D341Med (cell line): ENCODE data around the gene PRPF4.
A peak's percentile ranks its signal among the peaks of the same experiment; 100 is the strongest.
"Not testable (repeated sequence)": the region's sequence is repeated elsewhere in the genome, so short reads cannot be mapped to it uniquely, and the experiment has no call there.

ENCODE experiments used
- DNase-seq: peaks from one replicate; pipeline ENCODE4 v3.0.0; 2012; ENCODE audit warnings: low spot score

PRPF4 gene

GRCh38 chr9:113275157-113276131 lies at the start of gene PRPF4, which contains the start of gene CDC26:
PRPF4 (plus strand) TSS chr9:113275658; CDS start chr9:113275744, 86 bp downstream.
CDC26 (minus strand) TSS chr9:113275572; CDS start chr9:113272507, 3,065 bp downstream.
- peak; percentile 97 for DNase-seq

DNA sequence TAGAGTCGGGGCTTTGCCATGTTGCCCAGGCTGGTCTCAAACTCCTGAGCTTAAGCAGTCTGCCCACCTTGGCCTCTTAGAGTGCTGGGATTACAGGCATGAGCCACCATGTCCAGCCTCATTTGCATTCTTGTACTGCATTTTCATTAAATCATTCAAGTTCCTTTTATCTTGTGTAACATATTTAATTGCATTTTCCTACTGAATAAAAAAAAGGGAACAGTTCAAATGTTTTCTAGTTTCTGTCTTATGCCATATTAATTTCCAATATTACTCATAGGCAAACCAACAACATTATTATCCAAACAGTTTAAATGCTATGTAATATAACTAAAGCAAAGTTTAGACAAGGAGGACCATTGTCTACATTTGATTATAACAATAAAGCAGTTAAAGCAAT lies 48.0 kb upstream of the PRPF4 start:
- DNase-seq, result no peak

DNA sequence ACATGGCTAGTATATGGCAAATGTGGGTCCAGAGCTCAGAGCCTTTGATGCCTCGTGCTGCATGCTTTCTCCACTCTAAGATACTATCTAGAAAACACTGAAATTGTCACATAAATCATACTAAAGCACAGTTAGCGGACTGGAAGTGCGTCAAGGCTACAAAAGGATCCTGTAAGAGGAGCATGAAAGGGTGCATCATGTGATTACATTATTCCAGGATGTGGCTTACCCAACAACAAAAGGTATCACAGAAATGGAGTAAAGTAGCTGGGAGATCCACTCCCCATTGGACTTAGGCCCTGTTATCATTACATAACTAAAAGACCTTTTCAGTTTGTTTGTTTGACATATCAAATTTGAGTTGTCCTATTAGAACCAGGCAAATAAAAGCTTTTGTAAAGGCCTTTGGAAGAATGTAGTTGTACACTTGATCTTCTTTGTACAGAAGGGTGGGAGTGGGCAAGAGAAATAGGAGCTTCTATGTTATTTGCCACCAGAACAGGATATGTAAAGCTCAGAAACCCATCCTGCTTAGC lies 47.3 kb upstream of the PRPF4 start:
- no peak for DNase-seq

GRCh38 chr9:113231701-113232100 lies 43.8 kb upstream of the PRPF4 start:
- DNase-seq, result no peak

- DNase-seq, result not testable (repeated sequence)
Observed at GRCh38 chr9:113235701-113236255, 39.7 kb upstream of the PRPF4 start.

DNA sequence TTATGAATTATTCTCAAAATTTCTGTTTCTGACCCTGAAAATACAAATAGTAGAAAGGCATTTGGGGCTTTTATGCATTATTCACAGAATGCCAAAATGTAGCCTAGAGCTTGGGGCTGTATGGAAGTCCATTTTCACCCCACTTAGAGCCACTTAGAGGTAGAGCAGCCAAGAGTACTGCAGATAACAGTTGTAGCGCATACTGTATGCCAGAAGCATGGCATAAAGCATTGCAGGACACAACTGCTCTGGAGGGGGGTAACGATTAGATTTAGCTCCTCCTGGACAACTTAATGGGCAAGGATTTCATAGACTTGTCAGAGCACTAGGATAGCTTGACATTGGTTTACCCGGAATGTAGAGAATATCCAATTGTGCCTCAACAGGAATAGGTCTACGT lies 38.4 kb upstream of the PRPF4 start:
- no peak for DNase-seq

DNA sequence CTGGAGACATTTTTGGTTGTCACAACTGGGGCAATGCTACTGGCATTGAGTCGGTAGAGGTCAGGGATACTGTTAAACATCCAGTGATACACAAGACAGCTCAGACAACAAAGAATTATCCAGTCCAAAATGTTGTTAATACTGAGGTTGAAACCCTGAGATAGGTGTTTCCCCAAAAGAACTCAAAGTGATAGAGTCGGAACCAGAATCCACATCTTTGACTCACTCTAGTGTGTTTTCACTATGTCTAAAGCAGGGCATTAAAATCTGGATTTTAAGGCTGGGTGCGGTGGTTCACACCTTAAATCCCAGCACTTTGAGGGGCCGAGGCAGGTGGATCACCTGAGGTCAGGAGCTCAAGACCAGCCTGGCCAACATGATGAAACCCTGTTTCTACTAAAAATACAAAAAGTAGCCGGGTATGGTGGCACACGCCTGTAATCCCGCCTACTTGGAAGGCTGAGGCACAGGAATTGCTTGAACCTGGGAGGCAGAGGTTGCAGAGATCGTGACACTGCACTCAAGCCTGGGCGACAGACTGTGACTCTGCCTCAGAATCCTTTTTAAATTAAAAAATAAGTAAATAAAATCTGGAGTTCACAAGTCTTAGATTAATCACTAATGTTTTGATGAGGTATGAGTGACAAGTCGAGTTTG lies 37.1 kb upstream of the PRPF4 start:
- DNase-seq, result no peak

DNA sequence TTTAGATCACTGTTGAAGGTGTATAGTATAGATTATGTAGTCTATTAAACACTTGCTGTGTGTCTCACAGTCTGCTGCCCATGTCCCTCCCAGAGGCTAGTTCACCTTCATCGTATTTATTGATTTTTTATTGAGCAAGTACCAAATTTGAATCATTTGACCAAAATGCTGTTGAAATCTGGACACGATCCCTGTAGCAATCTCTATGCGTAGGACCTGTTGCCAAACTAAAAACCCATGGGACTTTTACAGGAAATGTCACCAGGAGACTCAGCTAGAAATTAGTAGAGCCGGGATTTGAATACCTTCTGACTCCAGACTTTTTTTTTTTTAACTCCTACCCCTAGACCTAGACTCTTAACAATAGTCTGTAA lies 36.6 kb upstream of the PRPF4 start:
- no peak for DNase-seq

GRCh38 chr9:113241161-113241560 lies 34.3 kb upstream of the PRPF4 start:
- no peak for DNase-seq

DNA sequence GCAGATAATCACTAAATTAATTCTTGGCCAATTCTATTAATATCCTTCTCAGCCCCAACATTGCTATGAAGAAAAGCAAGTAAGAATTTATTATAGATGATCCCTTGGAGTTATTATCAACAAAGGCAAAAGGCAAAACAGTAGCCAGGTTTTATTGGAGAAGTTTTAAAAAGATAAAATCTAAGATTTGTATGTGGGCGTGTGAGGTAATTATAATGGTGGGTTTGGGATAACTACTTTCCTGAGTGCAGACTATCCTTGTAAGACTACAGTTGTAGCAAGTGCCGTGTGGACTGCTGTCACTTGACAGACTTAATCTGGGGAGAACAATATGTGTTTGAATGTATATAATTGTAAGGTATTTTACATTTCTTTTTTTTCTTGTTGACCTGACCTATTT lies 30.9 kb upstream of the PRPF4 start:
- DNase-seq, result no peak

GRCh38 chr9:113245894-113246293 lies 29.6 kb upstream of the PRPF4 start:
- DNase-seq, result no peak

DNA sequence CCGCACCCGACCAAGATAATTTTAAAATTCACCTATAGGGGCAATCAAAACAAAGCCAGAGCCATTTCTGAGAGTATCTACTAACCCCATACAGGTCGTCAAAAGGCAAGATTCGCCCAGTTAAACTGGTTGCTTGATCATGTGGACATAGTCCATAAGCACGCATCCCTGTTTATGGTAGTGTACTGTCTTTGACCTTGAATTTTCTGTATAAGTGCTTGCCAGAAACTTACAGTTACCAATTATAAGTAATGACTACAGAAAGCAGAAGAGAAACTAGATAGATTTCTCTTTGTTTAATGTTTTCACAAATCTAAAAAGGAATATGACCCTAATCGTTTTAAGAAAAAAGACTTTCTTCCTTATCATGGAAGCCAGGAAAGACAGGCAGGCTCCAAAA lies 28.5 kb upstream of the PRPF4 start:
- DNase-seq, result no peak

DNA sequence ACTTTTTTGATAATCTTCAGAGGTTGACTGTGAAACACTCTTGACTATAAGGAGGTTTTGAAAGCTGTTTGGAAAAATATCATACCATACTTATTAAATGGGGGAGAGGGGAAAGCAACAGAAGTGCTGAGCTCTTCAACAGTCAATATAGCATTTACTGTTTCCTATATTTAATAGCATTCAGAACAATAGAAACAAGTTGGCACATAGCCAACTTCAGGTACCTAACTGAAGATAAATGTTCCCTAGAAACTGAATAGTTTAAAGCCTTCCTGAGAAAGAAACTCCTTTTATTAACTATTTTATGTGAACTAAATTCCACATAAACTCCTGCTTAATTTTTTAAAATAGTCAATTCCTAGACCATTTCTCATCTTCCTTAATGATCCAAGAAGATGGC lies 27.8 kb upstream of the PRPF4 start:
- DNase-seq, result no peak

- not testable (repeated sequence) for DNase-seq
Observed at GRCh38 chr9:113249661-113250060, 25.8 kb upstream of the PRPF4 start.

- DNase-seq, result no peak
Observed at GRCh38 chr9:113250807-113251206, 24.7 kb upstream of the PRPF4 start.

- DNase-seq, result no peak
Observed at GRCh38 chr9:113254991-113255390, 20.5 kb upstream of the PRPF4 start.

DNA sequence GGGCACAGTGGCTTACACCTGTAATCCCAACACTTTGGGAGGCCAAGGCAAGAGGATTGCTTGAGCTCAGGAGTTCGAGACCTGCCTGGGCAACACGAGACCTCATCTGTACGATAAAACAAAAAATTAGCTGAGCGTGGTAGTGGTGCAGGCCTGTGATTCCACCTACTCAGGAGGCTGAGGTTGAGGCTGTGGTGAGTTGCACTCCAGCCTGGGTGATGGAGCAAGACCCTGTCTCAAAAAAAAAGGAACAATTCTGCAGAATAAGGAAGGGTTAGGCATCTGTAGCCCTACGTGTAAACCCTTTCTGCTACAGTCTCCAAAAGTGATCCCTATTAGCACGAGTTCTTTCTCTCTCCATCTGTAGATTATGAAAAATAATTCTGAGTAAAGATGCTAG lies 20.0 kb upstream of the PRPF4 start:
- no peak for DNase-seq

GRCh38 chr9:113257863-113258262 lies 17.6 kb upstream of the PRPF4 start:
- no peak for DNase-seq

DNA sequence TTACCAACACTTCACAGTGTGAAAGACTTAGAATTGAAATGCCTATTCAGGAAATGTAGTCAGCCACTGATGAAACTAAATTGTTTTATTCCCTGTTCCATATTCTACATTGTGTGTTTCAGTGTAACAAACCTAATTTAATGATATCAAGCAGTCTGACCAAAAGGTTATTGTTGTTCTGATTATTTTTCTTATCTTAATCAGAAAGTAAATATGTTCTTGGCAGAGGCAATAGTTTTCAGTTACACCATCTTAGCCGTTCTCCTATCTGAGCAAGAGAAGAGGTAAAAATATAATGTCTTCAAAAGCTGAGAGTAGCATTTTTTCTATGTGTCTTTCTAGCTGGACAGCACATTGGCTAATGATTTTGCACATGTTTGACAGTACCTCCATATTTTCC lies 17.2 kb upstream of the PRPF4 start:
- no peak for DNase-seq

DNA sequence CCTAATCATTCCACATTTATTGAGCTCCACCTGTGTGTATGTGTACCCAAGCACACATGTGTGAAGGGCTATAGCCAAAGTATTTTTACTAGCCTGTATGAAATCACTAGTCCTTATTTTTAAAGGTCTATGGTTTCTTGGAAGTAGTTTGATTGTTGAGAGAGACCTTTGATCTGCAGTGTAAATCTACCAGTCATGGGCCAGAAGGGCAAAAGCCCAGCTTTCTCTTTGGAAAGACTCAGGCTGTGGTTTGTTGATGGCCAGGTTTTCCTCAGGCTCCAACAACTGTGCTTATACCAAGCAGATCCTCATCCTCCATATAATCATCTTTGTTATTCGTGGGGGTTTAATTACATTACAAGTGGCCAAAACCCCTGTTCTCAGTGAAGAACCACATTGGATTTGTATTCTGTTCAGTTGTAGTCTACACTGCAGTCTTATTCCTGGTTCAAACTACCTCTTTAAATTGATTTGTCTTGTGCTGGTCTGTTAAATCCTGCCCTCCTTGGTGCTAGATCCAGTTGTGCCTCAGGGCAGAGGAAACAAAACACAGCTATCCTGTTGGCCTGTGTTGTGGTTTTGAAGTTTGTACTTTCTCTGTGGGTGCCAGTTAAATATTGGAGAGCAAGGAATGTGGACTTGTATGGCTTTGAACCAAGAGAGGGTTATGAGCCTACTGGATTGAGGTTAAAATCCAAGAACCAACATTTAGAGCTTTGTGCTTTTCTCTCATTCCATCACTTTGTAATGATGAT lies 13.4 kb upstream of the PRPF4 start:
- no peak for DNase-seq

GRCh38 chr9:113266174-113266573 lies 9.3 kb upstream of the PRPF4 start:
- no peak for DNase-seq
